M059J (cell line): ENCODE measurements around the gene MCM10. TPM values are rescaled to one million over a fixed set of nuclear protein-coding genes. Genes with fewer than 3 reads are reported as not detected.
"Not testable (repeated sequence)": the region's sequence is repeated elsewhere in the genome, so short reads cannot be mapped to it uniquely, and the experiment has no call there.

Experiments used
- DNase-seq: peaks from one replicate; pipeline ENCODE4 v3.0.0-alpha.2; 2012; ENCODE audit warnings: low read depth
- total RNA-seq: library from RNA; depleted of rRNA; stranded (reverse); fragments of >200 nt; shearing (Covaris generic); gene quantifications from 2 replicates; pipeline ENCODE4 v1.2.3, GENCODE V29; 2014

Gene MCM10
- total RNA-seq, 1 experiment from 2014 or later = 11.6 TPM

DNA sequence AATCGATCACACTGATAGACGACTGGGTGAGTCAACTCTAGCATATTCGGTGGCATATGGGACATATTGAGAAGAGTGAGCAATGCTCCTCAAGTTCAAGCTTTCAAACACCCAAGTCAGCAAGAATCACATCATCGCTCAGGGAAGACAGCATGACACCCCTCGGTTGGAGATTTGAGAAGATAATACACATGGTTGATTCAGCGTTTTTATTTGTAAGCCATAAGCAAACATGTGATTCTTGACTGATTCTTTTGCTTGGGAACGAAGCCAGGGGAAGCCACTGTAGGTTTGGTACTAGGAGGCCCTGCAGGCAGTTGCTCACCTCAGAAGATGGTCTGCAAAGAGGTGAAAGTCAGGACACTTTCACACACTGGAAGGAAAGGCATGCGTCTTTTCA, 60.2 kb downstream of the MCM10 start:
- DNase-seq = peak; percentile 4

DNA sequence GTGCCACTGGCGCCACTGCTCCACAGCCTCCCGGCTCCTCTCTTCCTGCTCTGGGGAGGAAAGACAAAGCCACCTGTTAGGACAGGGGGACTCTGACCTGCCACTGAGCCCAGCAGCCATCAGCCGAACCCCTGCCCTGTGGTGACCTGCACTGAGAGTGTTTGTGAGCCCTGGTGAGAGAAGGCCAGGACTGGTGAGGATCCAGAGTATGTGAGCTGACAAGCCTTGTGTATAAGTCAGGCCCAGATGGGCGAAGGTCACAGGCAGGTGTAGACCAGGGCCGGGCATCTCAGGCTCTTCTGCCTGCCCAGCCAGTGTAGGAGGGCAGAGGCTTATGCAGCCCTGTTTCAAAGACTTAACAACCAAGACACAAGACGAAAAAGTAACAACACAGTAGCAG, 60.8 kb downstream of the MCM10 start:
- DNase-seq = no peak

DNA sequence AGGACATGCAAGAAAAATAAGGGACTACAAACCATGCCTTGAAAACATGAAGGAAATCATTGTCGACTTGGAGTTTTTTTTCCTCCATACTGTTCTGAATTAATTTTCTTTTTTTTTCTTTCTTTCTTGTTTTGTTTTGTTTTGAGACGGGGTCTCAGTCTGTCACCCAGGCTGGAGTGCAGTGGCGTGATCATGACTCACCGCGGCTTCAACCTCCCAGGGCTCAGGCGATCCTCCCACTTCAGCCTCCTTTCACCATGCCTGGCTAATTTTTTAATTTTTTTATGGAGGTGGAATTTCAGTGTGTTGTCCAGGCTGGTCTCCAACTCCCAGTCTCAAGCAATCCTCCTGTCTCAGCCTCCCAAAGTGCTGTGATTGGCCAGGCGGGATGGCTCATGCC, 61.2 kb downstream of the MCM10 start:
- DNase-seq = no peak

DNA sequence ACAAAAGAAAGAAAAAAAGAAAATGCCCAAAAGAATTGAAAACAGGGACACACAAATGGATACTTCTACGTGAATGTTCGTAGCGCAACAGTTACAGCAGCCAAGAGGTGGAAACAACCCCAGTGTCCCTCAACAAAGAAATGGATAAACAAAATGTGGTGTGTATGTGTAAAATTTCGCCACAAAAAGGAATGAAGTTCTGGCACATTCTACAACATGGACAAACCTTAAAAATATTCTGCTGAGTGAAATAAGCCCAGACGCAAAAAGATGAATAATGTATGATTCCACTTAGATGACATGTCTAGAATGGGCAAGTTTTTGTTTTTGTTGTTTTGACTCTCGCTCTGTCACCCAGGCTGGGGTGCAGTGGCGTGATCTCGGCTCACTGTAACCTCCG, 61.9 kb downstream of the MCM10 start:
- no peak for DNase-seq

DNA sequence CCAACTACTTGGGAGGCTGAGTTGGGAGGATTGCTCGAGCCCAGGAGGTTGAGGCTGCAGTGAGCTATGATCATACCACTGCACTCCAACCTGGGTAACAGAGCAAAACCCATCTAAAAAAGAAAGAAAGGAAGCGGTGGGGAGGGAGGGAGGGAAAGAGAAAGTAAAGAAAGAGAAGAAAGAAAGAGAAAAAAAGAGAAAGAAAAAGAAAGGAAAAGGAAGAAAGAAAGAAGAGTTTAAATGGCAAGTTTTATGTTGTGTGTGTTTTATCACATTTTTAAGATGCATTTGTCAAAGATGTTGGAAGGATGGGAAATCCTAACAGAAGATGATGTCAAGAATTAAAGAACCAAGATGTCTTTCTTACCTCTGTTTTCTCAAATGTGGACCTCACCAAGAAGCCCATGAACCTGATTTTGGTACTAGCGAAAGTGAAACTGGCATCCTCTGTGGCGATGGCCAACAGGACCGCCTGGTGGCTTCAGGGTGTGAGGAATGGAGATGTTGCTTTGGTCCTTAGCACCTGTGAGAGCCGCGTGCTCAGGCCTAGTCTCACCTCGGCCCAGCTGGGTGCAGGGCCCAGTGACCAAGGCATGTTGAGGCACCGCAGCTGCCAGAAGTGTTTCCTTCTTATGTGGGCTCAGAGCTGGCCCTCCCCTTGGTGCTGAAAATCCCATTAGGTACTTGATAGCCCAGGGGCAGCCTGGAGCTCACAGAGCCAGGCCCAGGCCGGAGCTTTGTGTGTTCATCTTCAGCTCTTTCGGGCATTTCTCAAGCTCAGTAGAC, 63.0 kb downstream of the MCM10 start:
- DNase-seq = no peak

DNA sequence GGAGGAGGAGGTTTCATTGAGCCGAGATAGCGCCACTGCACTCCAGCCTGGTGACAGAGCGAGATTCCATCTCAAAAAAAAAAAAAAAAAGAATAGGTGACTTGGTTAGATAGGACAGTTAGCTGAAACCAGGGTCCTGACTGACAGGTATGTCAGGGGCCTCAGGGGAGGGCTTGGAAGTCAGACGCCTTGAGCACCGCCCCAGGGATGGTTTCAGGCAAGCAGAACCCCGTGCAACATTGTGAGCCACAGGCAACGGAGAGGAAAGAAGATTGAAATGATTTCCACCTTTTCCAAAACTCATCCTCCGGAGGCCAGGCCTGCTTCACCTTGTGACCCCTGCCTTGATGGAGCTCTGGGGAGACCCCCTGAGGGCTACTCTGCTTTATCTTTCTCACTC, 64.2 kb downstream of the MCM10 start:
- DNase-seq = no peak

DNA sequence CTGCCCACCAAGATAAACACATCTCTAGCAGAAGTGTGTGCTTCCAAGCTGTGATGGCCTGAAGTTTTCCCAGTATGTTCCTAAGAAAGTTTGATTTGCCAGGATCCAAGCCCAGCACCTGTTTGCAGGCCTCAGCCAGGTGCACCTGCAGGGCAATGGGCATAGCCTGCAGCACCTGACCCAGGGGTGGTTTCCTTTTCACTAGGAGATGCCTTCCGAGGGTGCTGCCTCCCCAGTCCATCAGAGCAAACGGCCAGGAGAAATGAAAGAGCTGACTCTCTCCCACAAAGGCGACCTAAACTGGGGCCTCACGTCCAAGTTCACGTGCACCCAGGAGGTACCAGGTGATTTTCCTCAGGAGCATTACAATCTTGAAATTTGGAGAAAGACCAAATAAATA, 65.7 kb downstream of the MCM10 start:
- DNase-seq = no peak

DNA sequence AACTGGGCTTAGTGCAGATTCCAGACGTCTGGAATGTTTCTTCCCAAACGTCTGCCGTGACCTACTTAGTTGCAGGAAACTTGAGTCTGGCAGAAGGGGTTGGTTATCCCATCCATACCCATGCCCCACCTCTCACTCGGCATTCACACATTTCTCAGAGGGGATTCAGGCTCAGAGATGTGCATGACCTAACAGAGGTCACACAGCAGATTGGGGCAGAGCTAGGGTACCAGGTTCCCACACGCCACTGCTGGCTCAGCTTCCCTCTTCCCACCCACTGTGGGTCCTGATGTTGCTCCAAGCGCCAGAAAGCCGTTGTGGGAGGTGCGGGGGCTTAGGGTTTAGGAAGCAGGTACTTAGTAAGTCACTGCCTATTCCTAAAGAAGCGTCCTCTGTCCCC, 69.8 kb downstream of the MCM10 start:
- no peak for DNase-seq

DNA sequence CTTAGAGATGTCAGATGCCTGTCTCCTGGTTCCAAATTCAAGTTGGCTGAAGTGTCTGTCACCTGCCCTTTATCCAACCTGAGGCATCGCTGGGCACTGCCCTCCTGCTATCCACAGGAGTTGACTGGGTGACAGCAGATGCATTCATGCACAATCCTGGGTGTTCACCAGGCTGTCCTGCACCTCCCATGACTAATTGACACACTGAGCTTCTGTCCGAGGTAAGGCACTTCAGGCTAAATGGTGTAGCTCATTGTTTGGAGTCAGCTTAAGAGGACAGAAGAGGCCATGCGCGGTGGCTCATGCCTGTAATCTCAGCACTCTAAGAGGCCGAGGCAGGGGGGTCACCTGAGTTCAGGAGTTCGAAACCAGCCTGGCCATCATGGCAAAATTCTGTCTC, 70.5 kb downstream of the MCM10 start:
- no peak for DNase-seq

DNA sequence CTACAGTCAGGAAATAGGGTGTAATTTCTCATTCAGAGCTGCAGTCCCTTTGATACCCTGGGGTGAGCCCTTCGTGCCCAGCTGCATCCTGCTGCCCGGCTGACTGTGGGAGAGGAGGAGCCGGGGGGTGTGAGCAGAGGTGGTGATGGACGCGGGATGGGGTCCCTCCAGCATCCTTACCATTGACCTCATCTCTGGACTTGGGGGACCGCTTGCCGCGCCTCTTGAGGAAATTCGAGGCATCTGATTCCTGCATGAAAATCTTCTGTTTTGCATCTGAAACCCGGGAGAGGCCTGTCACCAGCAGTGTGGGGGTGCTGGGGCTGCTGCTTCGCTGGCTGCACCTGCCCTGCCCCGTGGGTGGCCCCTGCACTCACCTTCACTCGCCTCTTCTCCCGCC, 72.0 kb downstream of the MCM10 start:
- no peak for DNase-seq

DNA sequence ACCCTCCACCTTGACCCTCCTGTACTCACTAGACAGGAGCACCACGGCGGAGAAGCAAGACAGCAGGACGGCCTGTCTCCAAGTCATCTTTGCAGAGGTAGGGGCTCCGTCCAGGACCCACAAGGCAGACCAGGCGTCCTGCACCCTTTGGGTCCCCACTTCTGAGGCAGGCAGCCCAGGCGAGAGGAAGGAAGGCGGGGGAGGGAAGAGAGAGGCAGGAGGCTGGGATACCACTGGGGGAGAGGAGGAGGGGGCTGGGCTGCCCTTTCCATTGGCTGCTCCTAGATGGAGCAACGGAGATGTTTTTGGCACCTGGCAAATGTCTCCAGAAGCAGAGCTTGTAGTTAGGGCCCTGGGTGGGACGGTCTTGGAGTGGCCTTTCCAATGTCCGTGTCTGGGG, 72.8 kb downstream of the MCM10 start, which contains the start of gene UCMA:
TSS of gene UCMA (minus strand) at position 203 of the 400 bp plus-strand sequence. CDS start at position 87, 116 bp downstream.
- no peak for DNase-seq

DNA sequence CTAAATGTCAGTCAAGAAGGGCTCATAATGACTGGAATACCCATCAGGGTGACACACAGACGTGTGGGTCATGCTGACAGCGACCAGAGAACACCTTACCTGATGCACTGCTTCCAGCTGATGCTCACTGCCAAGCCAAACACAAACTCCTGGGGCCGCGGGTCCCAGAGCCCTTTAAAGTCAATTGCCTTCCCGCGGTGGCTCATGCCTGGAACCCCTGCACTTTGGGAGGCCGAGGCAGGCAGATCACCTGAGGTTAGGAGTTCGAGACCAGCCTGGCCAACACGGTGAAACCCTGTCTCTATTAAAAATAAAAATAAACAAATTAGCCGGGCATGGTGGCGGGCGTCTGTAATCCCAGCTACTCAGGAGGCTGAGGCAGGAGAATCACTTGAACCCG, 73.4 kb downstream of the MCM10 start:
- DNase-seq = not testable (repeated sequence)

DNA sequence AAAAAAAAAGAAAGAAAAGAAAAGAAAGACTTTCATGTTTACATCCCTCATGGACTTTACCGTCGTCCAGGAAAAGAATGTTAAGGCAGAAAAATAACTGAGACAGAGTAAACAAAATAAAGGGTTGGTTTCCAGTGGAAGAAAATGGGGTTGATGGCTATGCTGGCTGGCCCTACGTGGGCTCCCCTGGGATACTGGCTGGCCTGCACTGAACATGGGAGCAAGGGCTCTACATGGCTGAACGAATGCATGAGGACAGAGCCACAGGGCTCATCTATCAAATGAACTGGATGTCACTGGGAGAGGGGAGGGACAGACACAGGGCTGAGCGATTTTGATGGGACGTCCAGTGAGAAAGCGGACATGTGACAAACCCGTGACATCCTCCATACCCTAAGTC, 75.3 kb downstream of the MCM10 start:
- DNase-seq = no peak

DNA sequence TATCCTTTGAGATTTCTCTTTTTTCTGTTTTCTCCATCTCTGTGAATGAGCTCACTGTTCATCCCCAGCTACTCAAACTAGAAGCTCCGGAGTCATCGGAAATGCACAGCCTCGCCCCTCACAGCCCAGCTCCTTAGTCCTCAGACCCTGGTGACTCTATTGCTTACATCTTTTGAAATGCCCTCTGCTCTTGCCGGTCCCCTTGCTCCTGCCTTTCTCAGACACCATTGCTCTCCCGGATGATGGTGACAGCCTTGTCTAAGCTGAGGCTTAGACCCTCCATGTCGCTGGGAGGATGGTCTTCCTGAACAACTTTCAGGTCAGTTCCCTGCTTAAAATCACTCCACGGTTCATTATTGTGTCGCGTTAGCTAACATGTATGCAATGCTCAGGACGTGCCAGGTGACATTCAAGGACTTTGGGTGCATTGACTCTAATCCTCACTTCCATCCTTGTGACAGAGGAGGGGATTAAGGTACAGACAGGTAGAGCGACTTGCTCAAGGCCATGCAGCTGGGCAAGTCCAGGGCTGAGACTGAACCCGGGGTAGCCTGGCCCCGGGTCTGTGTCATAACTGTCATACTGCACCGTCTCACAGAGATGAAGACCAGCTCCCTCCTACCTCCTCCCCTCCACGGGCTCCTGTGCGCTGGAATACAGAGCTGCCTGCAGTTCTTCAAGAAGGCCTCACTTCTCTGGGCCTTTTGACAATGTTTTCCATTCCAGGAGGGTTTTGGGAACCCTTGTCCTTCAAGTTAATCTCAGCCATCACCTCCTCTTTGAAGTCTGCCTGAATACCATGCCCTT, 77.1 kb downstream of the MCM10 start:
- DNase-seq = no peak

DNA sequence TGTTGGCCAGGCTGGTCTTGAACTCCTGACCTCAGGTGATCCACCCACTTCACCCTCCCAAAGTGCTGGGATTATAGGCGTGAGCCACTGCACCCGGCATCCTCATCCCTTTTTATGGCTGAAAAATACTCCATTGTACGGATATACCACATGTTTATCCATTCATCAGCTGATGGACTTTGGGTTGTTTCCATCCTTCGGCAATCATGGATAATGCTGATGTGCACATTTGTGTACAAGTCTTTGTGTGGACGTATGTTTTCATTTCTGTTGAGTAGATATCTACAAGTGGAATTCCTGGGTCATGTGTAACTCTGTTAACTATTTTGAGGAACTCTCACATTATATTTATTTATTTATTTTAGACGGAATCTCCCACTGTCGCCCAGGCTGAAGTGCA, 78.6 kb downstream of the MCM10 start:
- DNase-seq = no peak

DNA sequence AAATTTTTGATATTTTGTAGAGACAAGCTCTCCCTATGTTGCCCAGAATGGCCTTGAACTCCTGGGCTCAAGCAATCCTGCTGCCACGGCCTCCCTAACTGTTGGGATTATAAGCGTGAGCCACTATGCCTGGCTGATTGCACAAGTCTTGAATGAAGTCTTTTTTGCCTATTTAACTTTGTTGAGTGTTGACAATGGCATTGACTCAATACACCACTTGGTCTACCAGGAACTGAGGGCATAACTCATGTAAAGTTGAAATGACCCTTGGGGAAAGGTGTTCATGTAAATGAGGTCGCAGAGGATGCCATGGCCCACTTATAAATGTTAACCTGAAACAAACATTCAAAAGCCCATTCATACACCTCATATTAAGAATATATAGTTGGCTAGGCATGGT, 80.3 kb downstream of the MCM10 start:
- no peak for DNase-seq

DNA sequence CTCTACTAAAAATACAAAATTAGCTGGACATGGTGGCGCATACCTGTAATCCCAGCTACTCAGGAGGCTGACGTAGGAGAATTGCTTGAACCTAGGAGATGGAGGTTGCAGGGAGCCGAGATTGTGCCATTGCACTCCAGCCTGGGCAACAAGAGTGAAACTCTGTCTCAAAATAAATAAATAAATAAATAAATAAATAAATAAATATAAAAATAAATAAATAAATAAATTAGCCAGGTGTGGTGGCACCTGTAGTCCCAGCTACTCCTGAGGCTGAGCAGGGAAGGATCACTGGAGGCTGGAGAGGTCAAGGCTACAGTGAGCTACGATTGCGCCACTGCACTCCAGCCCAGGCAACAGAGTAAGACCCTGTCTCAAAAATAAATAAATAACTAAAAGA, 80.9 kb downstream of the MCM10 start:
- not testable (repeated sequence) for DNase-seq

DNA sequence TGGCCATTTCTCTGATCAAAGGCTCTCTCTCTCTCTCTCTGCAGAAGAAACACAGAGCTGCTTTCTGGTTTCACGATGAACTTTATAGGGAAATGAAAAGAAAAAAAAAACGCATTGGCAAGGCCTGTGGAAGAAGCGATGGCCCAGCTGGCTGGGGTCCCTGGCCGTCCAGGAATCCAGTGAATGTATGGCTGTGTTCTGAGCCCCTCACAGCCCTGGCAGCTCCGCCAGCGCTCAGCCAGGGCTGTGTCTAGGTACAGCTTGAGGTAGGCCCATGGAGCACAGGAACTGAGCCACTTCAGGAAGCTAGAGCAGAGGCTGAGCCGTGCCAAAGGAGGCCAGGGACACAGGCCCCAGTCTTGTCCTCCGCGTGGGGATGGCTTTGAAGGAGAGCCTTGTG, 85.9 kb downstream of the MCM10 start:
- no peak for DNase-seq

DNA sequence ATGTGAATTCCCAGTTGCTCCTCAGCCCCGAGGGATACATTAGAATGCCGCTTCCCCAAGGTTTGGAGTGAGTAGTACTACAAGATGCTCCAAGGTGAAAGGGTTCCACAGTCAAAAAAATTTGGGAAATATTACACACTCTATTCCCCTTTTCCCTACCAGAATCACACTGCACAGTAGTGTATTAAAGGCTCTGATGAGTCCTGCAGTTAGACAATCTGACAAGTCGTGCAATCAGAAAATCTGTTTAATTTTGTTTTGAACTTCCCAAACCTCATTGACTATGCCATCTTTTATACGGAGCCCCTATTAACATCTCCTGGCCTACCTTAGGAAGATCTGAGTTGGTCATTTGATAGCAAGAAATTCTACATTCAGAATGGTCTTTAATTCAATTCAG, 86.4 kb downstream of the MCM10 start:
- DNase-seq = no peak

DNA sequence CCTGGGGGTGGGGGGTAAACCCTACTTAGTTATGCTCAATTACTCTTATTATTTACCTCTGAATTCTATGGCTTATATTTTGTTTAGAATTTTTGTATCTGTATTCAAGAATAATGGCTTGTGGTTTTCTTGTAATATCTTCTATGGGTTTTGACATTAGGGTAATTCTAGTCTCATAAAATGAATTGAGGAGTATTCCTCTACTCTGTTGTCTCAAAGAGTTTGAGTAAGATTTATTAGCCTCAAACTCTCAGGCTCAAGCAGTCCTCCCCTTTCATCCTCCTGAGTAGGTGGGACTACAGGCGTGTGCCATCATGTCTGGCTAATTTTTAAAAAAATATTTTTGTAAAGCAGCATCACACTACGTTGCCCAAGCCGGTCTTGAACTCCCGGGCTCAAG, 92.4 kb downstream of the MCM10 start:
- no peak for DNase-seq

DNA sequence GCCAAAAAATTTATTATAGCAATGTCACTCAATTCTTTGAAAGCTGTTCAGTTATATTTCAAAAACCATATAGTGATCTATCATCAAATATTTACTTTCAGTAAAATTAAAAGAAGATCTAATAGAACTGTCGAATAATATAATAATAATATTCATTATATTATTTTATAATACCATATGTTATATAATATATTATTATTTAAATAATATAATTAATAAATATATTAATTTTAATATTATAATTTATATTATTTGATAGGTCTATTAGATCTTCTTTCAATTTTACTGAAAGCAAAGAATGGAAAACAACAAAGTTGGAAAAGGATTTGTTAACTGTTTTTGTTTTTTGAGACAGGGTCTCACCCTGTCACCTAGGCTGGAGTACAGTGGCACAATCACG, 95.3 kb downstream of the MCM10 start:
- DNase-seq = no peak

DNA sequence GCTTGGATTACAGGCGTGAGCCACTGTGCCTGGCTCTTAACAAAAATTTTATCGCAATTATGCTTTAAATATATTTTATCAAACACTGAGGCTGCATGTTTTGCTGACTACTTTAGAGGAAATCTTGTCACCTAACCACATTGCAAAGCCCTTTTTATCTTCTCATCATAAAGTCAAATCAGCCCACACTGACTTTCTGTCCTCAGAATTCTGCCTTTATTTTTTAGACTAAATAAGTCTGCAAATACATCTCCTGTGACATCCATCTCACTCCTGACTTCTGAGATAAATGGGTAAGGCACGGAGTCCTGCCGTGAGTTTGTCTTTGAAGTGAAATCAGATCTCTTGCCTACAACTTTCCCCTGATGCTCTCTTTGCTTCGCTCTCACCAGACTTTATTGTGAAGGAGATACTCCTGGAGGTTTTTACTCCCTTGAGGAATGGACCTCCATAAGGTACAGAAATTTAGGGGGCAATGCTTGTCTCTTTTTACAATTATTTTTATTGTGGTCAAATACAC, 96.3 kb downstream of the MCM10 start:
- DNase-seq = no peak
